Memory B cell (primary cell): Measurements from ENCODE around the gene TMEM244.
"Not testable (repeated sequence)": the region's sequence is repeated elsewhere in the genome, so short reads cannot be mapped to it uniquely, and the experiment has no call there.

Experiments
- ATAC-seq: fragments of 150-1000 bp; cut with Tn5 transposase; 2 replicates; pipeline ENCODE4 v1.10.0; 2021; ENCODE audit warnings: low read depth, mild to moderate bottlenecking, moderate library complexity
- DNase-seq, 2 donors: peaks; one replicate each; pipeline ENCODE4 v3.0.0; 2022; ENCODE audit warnings: low spot score in 2 of 2
- H3K27ac Mint-ChIP-seq: one replicate; pipeline ENCODE4 v1.8.0; 2022; ENCODE audit warnings: mild to moderate bottlenecking, moderate library complexity, mixed read lengths
- H3K27me3 Mint-ChIP-seq: one replicate; pipeline ENCODE4 v1.8.0; 2022; ENCODE audit warnings: mixed read lengths
- H3K36me3 Mint-ChIP-seq: one replicate; pipeline ENCODE4 v1.8.0; 2022; ENCODE audit warnings: mild to moderate bottlenecking, mixed read lengths
- H3K4me1 Mint-ChIP-seq: one replicate; pipeline ENCODE4 v1.8.0; 2022; ENCODE audit warnings: mixed read lengths
- H3K4me3 Mint-ChIP-seq: one replicate; pipeline ENCODE4 v1.8.0; 2022; ENCODE audit warnings: mild to moderate bottlenecking, moderate library complexity, mixed read lengths
- H3K9me3 Mint-ChIP-seq: one replicate; pipeline ENCODE4 v1.8.0; 2022; ENCODE audit warnings: mixed read lengths

TMEM244 gene

DNA sequence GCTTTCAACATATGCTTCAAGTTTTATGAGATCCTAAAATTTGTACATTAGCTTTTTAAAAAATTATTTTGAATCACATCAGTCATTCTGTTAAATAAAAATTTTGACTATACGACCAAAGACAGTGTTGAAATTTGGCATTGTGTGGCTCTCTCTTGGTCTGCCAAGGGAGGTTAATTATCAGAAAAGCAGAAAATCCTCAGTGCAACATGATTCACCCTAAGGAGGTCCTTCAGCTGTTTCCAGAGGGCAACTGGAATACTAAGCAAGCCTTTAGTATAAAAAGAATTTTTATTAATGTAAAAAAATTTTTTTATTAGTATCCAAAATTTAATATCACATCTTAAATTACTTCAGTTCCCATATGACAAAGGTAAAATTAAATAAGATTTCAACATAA lies 23.1 kb upstream of the TMEM244 start:
- no peak overlapping the region for H3K4me3 Mint-ChIP-seq
- no peak for DNase-seq
- H3K9me3 Mint-ChIP-seq = peaks cover 6% of the 10 kb centered on the region

DNA sequence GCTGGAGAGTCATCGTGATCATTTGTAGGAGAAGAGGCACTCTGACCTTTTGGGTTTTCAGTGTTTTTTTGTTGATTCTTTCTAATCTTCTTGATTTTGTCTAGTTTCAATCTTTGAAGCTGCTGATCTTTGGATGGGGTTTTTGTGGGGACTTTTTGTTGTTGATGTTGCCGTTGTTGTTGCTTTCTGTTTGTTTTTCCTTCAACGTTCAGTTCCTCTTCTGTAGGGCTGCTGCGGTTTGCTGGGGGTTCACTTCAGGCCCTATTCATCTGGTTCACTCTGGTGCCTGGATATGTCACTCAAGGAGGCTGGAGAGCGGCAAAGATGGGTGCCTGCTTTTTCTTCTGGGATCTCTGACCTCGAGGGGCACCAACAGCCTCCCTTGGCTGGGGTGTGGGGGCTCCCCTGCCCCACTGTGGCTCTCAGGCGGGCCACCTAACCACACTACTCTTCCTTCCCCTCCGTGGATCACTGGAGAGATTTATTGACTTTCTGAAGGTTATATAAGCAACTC lies 21.5 kb upstream of the TMEM244 start:
- H3K4me1 Mint-ChIP-seq = peaks cover 11% of the 10 kb centered on the region
- peaks cover 14% of the 10 kb centered on the region for H3K36me3 Mint-ChIP-seq
- ATAC-seq (peak; percentile 89), DNase-seq (peak; percentile 31 to 44)
- H3K9me3 Mint-ChIP-seq = peaks cover 11% of the 10 kb centered on the region
- peak overlapping the region; percentile 32 for H3K4me3 Mint-ChIP-seq
- peak overlapping the region; percentile 90 for H3K27ac Mint-ChIP-seq
- H3K27me3 Mint-ChIP-seq = no peaks in the 10 kb centered on the region

More for the DNA sequence above, 23.1 kb upstream of the TMEM244 start:
- ATAC-seq = no peak
- Mint-ChIP-seq H3K27ac (no peak overlapping the region), H3K36me3 (peaks cover 12% of the 10 kb centered on the region), H3K4me1 (peaks cover 11% of the 10 kb centered on the region), H3K27me3 (no peaks in the 10 kb centered on the region)

DNA sequence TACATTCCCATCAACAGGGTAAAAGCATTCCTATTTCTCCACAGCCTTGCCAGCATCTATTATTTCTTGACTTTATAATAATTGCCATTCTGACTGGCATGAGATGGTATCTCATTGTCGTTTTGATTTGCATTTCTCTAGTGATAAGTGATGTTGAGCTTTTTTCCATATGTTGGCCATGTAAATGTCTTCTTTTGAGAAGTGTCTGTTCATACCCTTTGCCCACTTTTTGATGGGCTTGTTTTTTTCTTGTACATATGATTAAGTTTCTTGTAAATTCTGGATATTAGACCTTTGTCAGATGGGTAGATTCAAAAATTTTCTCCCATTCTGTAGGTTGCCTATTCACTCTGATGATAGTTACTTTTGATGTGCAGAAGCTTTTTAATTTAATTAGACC lies 16.8 kb upstream of the TMEM244 start:
- Mint-ChIP-seq H3K36me3 (peaks cover 14% of the 10 kb centered on the region), H3K4me1 (peaks cover 29% of the 10 kb centered on the region)
- not testable (repeated sequence) for H3K27ac Mint-ChIP-seq, DNase-seq, H3K27me3 Mint-ChIP-seq, ATAC-seq, H3K9me3 Mint-ChIP-seq, H3K4me3 Mint-ChIP-seq

DNA sequence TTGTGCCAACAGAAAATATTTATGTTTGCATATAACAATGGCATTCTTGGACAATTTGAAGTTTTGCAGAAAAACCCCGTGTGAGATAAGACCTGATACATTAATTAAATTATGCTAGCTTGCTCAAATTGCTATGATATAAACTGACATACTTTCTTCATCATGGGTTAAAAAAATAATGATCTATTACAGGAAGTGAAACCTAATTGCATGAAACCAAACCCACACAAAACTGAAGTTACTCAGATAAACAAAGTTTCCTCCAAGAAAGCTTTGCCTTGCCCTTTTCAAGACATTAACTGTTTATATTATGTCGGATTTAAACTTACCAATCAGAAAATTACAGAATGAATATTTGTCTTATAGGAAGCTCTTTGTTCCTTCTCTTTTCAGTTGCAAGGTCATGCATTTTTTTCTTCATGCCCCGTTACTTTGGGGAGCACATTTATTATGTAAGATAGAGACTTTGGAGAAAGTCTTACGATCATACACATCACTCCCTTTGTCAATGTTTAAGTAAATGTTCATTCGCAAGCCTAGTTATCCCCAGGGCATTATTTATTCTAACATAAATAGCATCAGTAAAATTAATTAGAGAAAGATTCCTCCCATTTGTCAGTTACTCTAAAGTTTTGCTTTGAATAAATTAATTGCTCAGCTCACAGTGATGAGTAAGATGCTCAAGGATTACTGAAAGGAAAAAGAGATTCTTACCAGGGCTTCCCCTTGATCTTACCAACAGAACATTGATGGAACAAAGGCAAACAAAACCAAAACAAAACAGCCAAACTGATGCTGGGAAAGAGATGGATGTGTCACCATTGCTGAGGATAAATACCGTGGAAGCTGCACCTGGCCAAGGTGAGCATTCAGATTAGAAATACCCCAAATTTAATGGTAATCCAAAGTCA lies 14.8 kb upstream of the TMEM244 start:
- peaks cover 9% of the 10 kb centered on the region for H3K36me3 Mint-ChIP-seq
- no peaks in the 10 kb centered on the region for H3K27me3 Mint-ChIP-seq
- no peak overlapping the region for H3K27ac Mint-ChIP-seq
- peak; percentile 78 for ATAC-seq
- peaks cover 5% of the 10 kb centered on the region for H3K9me3 Mint-ChIP-seq
- no peak for DNase-seq
- peaks cover 19% of the 10 kb centered on the region for H3K4me1 Mint-ChIP-seq
- H3K4me3 Mint-ChIP-seq = peak overlapping the region; percentile 46

DNA sequence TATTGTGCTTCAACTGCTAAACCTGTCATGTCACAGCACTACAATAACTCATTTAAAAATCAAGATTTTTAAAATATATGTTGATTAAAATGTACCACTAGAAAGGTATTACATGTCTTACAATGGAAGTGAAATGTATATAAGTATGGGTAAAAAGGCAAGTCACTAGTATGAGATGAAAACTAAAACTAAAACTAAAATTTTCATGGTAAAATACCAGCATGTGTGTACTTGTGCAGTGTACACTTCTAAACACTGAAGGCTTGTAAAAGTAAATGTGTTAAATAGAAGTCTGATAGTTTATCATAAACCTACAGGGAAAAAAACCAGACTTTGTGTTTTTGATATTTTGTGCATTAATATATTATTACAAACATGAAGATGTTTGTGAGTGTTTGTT lies 13.7 kb upstream of the TMEM244 start:
- DNase-seq = no peak
- no peak overlapping the region for H3K27ac Mint-ChIP-seq
- peaks cover 19% of the 10 kb centered on the region for H3K4me1 Mint-ChIP-seq
- ATAC-seq = no peak
- H3K9me3 Mint-ChIP-seq = peaks cover 5% of the 10 kb centered on the region
- peaks cover 3% of the 10 kb centered on the region for H3K36me3 Mint-ChIP-seq
- no peaks in the 10 kb centered on the region for H3K27me3 Mint-ChIP-seq
- H3K4me3 Mint-ChIP-seq = no peak overlapping the region

DNA sequence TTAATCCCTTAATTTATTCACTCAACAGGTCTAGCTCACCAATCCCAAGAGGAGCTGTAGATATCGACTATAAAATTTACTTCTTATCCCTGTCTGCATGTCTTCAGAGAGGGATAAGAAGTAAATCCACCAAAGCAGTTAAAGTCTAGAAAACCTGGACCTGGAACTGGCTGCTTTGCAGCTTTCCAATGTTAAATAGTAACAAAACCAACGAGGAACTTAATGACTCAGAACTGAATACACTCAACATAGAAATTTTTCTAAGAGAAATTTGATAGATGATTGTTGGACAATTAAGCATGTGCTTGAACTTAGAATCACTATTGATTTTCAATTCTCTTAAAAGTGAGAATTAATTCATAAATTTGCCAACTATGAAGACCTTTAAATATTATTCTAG lies 11.5 kb upstream of the TMEM244 start:
- Mint-ChIP-seq H3K9me3 (no peaks in the 10 kb centered on the region), H3K36me3 (no peaks in the 10 kb centered on the region), H3K27ac (no peak overlapping the region), H3K27me3 (no peaks in the 10 kb centered on the region), H3K4me1 (peaks cover 19% of the 10 kb centered on the region), H3K4me3 (no peak overlapping the region)
- no peak for ATAC-seq
- no peak for DNase-seq

DNA sequence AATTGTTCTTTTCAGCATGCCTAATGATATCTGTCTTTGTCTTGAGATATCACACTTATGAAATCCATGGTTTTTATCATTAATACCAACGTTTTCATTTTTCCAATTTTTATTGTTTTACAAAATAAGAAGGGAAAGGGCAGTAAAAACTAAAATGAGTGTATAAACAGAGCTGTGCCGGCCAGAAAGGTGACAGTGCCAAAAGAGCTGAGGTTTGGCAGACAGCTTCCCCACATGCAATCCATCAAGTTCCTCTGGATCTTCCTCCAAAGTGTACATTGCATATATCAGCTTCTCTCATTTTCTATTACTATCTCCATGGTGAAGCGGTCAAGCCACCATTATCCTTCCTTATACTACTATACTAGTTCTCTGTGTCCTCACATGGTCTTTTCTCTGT lies 10.1 kb upstream of the TMEM244 start:
- H3K27ac Mint-ChIP-seq = no peak overlapping the region
- H3K4me3 Mint-ChIP-seq = no peak overlapping the region
- DNase-seq (no peak), ATAC-seq (no peak)
- peaks cover 12% of the 10 kb centered on the region for H3K4me1 Mint-ChIP-seq
- H3K9me3 Mint-ChIP-seq = no peaks in the 10 kb centered on the region
- H3K27me3 Mint-ChIP-seq = no peaks in the 10 kb centered on the region
- no peaks in the 10 kb centered on the region for H3K36me3 Mint-ChIP-seq

DNA sequence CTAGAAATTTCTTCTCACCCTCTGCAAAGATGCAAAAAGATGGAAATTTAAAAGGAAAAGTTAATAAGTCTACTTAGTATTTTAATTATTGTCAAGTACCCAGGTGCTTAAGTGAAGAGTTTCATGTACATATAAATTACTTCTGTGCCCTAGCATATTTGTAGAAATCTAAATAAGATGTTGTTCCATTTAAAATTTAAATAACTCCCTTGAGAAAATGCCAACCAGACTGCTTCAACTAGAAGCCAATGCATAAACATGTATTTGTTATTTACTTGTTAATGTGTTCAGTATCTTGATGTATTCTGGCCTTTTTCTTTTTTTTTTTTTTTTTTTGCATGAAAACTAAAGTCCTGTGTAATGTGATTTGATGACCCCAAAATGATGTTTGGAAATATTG lies 6.3 kb upstream of the TMEM244 start:
- Mint-ChIP-seq H3K4me1 (no peaks in the 10 kb centered on the region), H3K36me3 (peaks cover 1% of the 10 kb centered on the region), H3K27me3 (no peaks in the 10 kb centered on the region), H3K9me3 (peaks cover 2% of the 10 kb centered on the region), H3K4me3 (no peak overlapping the region), H3K27ac (no peak overlapping the region)
- ATAC-seq = no peak
- DNase-seq = no peak

DNA sequence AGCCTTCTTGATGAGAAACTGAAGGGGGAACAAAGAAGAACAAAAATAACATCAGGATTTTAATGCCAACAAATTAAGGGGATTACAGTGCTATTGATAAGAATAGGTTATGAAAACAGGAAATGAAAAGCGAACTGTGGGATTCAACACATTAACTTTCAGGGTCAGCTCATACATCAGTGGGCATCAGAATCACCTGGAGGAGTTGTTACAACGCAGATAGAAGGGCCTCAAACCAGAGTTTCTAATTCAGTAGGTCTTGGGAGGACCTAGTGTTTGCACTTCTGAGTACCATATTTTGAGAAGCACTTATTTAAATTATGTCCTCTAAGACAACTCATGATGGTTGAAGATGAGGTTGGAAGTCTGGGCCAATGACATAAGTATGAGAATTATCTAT lies 5.6 kb upstream of the TMEM244 start:
- H3K9me3 Mint-ChIP-seq = peaks cover 2% of the 10 kb centered on the region
- no peak overlapping the region for H3K27ac Mint-ChIP-seq
- H3K36me3 Mint-ChIP-seq = peaks cover 1% of the 10 kb centered on the region
- H3K4me1 Mint-ChIP-seq = no peaks in the 10 kb centered on the region
- H3K27me3 Mint-ChIP-seq = no peaks in the 10 kb centered on the region
- ATAC-seq (no peak), DNase-seq (no peak)
- H3K4me3 Mint-ChIP-seq = no peak overlapping the region

DNA sequence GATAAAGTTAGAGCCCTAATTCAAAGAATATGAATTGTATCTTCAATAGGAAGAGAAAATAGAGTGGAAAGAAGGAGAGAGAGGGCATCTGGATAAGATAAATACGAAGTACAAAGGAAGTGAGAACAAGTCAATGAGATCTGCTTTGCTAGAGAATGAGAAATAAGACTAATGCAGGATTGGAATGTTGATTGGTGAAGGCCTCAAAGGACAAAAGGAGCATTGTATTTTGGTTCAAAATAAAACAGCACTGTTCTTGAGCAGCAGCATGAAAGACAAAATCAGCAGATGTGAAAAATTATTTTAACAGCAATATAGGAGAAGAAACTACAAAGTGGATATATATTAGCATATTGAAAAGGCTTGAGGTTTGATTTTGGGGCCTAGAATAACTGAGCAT lies 5.1 kb upstream of the TMEM244 start:
- Mint-ChIP-seq H3K9me3 (peaks cover 2% of the 10 kb centered on the region), H3K4me1 (no peaks in the 10 kb centered on the region), H3K4me3 (no peak overlapping the region), H3K27ac (no peak overlapping the region), H3K36me3 (peaks cover 1% of the 10 kb centered on the region), H3K27me3 (no peaks in the 10 kb centered on the region)
- no peak for DNase-seq
- no peak for ATAC-seq

DNA sequence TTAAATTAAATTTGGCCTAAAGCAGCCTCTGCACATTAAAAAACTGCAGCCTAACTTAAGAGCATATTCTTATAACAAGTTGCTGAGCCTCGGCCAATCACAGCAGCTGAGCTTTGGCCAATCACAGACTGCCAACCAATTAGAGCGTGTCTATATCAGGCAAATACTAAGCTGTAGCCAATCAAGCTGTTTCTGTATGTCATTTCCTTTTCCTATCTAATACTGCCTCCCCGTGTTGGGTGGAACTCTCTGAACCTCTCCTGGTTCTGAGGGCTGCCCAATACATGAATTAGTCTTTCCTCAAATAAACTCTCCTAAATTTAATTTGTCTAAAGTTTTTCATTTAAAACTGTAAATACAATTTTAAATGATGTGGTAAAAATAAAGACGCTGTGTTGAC lies 3.9 kb upstream of the TMEM244 start:
- Mint-ChIP-seq H3K27me3 (no peaks in the 10 kb centered on the region), H3K36me3 (peaks cover 1% of the 10 kb centered on the region), H3K4me1 (no peaks in the 10 kb centered on the region), H3K9me3 (peaks cover 2% of the 10 kb centered on the region), H3K27ac (no peak overlapping the region), H3K4me3 (no peak overlapping the region)
- DNase-seq (no peak), ATAC-seq (no peak)

DNA sequence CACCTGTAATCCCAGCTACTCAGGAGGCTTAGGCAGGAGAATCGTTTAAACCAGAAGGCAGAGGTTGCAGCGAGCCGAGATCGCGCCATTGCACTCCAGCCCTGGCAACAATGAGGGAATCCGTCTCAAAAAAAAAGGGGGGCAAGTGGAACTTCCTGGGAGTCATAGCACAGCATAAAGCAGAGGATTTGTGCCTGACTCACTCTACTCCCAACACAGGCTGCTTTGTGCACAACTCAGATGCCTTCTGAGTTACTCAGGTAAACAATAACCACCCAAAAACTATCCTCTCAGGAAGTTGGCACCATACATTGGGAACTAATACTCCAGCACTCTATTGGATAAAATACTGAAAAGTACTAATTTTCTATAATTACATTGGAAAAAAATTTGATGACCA lies 2.5 kb upstream of the TMEM244 start:
- ATAC-seq = no peak
- peaks cover 2% of the 10 kb centered on the region for H3K9me3 Mint-ChIP-seq
- no peak for DNase-seq

DNA sequence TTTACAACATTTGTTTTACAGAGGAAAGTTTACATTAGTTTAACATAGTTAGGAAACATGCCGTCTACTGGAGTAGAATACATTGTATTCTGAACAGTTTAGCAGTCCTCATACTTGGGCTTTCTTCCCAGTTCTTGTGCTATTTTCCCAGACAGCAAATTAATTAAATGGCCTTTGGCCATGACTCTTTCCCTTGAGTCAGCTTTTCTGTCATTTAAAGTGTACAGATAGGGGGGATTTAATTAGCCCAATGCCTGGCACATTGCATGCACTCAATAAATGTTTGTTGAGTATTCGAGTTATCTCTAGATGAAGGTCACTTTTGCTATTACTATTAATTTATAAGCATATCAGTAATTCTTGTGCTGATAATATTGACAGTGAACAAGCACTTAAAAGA lies 1.6 kb downstream of the TMEM244 start:
- ATAC-seq (no peak), DNase-seq (no peak)
- no peak overlapping the region for H3K27ac Mint-ChIP-seq
- no peaks in the 10 kb centered on the region for H3K27me3 Mint-ChIP-seq
- no peaks in the 10 kb centered on the region for H3K4me1 Mint-ChIP-seq
- H3K36me3 Mint-ChIP-seq = no peaks in the 10 kb centered on the region
- H3K4me3 Mint-ChIP-seq = no peak overlapping the region
- H3K9me3 Mint-ChIP-seq = peaks cover 2% of the 10 kb centered on the region

More for the DNA sequence above, 2.5 kb upstream of the TMEM244 start:
- Mint-ChIP-seq H3K27me3 (no peaks in the 10 kb centered on the region), H3K4me1 (no peaks in the 10 kb centered on the region), H3K27ac (no peak overlapping the region), H3K4me3 (no peak overlapping the region), H3K36me3 (peaks cover 1% of the 10 kb centered on the region)

DNA sequence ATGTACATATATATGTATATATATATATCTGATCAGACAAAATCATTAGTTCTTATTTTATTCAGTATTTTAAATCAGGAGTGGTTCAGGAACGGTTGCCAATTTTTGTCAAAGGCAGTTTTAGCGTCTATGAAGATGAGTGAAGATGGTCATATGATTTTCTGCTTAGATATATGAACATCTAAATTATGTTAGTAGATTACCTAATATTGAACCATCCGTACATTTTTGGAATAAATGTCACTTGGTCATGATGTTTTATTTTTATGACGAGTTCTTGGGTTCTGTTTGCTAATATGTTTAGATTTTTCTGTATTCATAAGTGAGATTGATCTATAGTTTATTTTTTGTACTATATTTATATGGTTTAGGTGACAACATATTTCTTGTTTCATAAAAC lies 3.3 kb downstream of the TMEM244 start:
- Mint-ChIP-seq H3K4me3 (no peak overlapping the region), H3K9me3 (peaks cover 2% of the 10 kb centered on the region)

More for the DNA sequence above, 3.3 kb downstream of the TMEM244 start:
- no peak for ATAC-seq
- H3K4me1 Mint-ChIP-seq = no peaks in the 10 kb centered on the region
- no peak overlapping the region for H3K27ac Mint-ChIP-seq
- no peaks in the 10 kb centered on the region for H3K27me3 Mint-ChIP-seq
- DNase-seq = no peak
- no peaks in the 10 kb centered on the region for H3K36me3 Mint-ChIP-seq
